Kidney capillary endothelial cell (primary cell): ENCODE measurements around the gene MNX1.

Experiments used
- DNase-seq: peaks from one replicate; pipeline ENCODE4 v3.0.0-alpha.2; 2018; ENCODE audit warnings: low spot score

MNX1 gene

DNA sequence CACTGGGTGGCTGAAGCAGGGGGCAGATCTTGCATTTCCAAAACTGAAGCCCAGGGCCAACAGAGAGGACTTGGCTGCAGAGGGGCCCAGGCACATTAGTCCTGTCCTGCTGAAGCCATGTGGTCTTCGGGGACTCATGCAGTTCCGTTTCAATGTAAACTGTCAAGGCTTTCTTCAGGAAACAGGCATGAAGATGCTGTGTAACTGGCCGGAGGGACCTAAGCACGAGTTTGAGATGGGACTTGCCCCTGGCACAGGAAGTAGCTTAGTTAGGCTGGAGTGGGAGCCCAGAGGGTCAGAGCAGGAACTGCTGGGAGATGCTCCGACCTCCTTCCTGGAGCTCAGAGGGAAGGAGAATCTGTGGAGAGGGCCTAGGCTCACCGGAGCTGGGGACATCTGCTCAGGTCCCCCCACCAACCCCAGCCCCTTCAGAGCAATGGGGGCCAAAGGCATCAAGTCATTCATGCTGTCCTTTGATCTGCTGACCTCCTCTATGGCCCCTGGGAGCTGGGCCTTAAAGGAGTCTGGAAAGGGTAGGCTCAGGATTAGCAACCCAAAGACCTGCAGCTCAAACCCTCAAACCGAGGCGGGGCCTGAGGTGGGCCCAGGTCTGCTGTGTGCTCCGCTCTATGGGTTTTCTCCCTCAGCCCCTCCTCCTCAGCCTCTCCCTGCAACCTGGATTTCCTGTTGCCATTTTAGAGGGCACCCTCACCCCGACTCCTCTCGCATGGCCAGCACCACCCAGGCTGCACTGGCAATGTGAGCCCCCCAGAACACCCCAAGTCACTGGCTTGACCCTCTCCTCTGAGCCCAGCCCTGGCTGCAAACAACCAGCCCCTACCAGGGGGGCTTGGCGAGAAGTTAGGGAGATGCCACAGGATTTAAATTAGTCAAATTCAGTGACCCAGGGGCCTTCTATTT, 4.4 kb upstream of the MNX1 start:
- no peak for DNase-seq

DNA sequence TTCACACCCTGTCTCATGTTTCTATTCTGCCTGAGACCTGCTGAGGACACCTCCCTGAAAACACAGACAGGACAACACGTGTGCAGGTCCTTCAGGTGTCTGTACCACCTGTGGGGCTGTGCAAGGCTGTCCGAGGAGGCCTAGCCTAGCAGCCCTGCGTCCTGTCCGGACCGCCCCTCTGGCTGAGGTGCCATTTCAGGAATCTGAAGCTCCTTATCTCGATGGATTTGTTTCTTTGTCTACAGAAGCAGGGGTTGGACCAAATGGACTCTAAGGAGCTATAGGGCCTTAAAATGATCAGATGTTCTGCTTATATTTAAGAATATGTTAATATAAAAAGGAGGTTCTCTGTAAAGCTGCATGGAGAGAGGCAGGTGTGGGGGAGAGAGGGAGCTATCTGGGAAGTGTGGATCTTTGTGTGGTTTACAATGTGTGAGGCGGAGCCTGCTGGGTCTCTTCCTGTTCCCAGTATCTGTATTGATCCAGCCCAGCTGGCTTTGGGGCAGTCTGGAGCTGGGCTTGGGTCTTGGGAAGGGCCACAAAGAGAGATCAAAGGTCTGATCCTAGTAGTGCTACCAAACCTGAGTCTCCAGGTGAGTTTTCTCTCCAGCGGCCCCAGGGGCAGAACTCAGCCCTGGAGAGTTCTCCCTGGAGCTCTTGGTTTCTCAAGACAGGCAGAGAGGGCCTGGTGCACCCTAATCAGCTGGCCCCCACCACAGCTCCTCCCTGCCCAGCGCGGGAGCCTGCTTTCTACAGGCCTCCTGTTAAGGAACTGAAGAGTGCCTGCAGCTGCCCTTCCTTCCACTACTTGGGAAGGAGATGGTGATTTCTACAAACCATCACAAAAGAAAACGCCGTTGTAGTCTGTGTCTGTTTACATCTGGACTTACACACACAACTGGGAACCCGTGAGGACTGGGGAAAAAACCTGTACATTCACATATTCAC, 3.4 kb upstream of the MNX1 start:
- no peak for DNase-seq

- no peak for DNase-seq
These were observed 2.6 kb upstream of the MNX1 start for GRCh38 chr7:157013101-157013500.

DNA sequence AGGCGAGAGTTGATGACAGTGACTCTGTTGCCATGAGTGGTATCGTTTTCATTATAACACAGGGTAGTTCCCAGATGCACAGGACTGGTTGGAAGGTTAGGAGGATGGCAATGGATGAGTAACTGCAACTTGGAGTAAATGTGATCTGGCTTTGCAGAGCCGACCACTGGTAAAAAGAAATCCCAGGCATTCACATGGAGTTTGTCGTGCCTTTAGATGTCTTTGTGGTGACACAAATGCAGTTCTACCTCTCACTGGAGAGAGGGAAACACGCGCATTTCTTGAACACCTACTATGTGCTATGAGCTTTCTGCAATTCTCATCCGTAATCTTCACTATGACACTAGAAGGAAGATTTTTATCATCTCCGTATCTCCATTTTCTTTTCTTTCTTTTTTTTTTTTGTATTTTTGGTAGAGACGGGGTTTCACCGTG, 1.7 kb upstream of the MNX1 start:
- DNase-seq, result no peak

DNA sequence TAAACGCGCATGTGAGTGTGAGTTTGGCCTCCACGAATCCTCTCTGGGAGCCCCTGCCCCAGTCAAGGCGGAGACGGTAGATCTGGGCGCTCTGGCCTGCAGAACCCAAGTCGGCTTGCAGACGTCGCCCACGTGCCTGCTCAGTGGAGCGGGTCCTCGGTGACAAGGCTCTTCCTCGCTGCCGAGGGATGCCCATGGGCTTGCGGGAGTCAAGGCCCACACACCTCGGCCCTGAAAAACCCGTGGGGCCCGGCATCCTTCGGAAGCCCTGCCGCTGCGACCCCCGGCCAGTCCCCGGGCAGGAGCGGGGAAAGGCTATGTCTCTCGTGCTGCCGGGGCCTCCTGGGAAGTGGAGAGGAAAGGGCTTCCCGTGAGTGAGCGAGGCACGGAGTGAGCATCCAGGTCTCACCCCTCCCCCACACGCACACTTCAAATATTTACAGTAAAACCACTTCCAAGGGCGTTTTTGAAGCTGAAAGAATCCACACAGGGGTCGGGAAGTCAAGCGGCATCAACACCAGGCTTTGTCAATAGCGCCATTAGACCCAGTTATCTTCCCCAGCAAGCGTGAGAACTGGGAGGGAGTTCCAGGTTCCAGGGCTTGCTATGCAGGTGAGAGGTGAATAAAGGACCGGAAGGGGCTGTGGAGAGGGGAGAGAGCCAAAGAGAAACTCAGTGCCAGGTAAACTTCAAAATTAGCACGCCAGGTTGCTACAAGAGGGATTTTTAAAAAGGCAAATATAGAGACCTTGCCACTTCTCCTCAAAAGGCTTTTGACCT, 1.1 kb upstream of the MNX1 start:
- no peak for DNase-seq

GRCh38 chr7:157009778-157010587, 480 bp downstream of the MNX1 start:
- no peak for DNase-seq

DNA sequence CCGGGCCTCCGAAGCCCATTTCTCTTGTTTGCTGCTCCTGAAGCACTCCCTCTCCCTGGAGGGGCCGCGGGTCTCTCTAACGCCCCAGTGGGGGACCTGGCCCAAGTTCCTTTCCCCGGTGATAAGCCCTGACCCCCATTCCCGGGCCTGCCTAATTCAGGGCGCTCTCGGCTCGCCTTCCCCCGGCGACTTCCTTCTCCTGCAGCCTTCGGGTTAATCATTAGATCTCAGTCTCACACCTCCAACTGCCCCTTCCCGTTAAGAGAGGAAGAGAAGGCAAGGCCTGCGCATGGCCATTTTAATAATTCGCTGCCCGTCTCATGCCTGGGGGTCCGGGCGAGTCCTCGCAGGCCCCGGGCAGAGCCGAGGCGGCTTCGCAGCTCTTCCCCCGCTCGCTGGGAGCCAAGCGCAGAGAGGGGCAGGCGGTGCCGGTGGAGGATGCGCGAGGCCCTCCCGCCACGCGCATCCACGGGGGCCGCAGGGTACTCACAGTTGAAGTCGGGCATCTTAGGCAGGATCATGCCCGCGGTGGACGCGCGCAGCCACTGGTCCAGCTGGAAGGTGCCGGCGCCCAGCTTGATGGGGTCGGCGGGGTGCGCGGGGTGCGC, 1.2 kb downstream of the MNX1 start:
- DNase-seq, result no peak

- no peak for DNase-seq
These were observed 2.0 kb downstream of the MNX1 start for GRCh38 chr7:157008206-157009169.

DNA sequence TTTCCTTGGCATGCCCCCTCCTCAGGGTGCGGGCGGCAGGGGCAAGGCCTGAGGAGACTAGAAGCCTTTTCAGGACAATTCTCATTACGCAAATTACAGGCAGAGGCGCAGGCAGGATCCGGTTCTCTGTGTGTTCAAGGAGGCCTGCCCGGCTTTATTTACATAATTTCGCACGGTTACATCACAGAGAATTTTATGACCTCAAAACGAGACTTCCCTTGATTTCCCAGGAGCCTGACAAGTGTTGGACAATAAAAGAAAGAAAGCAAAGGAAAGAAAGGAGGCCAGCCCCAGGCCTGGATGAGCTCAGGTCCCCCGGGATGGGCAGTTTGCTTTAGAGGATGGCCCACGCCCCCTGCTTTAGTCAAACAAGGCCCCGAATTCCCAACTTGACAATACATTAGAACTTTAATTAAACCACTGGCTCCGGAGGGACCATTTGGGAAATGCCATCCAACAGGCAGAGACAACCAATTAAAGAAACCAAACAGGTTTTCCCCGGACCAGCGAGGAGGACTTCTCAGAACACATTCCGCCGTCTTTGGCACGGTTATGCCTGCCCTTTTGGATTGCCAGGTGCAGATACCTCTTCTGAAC, 2.9 kb downstream of the MNX1 start:
- DNase-seq, result no peak

GRCh38 chr7:157006829-157007469, 3.5 kb downstream of the MNX1 start:
- DNase-seq, result no peak

- DNase-seq, result no peak
These were observed 4.2 kb downstream of the MNX1 start for GRCh38 chr7:157006205-157006747.

DNA sequence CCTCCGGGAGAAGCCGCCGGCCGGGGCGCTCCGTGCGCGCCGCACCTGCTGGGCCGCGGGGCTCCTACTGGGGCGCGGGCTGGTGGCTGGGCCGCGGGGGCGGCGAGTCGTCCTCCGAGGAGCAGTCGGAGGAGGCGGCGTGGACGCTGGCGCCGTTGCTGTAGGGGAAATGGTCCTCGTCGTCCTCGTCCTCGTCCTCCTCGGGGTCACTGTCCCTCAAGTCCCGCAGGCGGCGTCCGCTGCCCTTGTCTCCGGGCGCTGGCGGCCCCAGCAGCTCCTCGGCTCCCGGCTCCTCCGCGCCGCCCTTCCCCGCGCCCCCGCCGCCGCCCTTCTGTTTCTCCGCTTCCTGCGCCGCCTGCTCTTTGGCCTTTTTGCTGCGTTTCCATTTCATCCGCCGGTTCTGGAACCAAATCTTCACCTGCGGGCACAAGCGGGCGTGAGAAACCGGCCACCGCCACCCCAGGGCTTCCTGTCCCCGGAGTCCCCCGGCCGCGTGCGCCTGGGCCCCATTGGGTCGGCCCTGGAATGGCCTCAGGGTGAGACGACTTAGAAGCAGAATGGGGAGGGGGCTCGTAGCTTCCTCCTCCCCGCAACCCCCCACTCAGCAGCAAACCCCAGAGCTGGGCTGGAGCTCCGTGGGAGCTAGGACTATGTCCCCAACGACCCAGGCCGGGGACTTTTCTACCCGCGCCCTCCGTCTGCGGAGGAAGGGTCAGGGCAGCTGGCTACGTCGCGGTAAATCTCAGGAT, 4.8 kb downstream of the MNX1 start:
- no peak for DNase-seq

GRCh38 chr7:157004521-157005455, 5.7 kb downstream of the MNX1 start:
- DNase-seq, result no peak

DNA sequence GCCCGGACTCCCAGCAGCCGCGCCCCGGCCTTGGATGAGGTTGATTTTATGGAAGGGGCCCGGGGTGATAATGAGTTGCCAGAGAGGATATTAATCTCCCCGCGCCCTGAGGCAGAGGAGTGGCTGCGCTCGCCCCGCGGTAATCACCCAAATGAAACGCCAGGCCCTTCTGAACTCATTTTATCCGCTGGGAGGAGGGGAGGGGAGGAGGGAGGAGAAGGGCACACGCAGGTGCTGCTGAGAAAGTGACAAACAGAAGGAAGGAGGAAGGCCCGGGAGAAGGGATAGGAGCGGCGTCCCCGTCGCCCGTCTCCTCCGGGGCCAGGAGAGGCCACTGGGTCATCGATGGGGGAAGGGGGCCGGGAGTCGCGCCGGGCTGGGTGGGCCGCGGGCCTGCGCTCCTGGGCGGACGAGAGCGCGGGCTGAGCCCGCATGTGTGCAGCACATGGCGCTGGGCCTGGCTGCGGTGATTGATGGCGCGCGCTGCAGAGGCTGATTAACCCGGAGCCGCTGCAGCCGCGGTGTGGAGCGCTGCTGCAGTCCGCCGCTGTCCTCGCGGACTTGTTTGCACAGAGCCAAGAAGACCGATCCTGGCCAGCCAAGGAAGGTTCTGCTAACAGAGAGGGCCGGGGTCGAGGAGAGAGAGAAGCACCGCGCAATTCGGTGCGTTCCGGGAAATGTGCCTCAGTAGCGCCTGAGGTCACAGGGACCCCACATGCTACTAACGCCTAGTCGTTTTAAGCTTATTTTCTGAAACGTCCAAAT, 6.5 kb downstream of the MNX1 start:
- DNase-seq, result no peak

DNA sequence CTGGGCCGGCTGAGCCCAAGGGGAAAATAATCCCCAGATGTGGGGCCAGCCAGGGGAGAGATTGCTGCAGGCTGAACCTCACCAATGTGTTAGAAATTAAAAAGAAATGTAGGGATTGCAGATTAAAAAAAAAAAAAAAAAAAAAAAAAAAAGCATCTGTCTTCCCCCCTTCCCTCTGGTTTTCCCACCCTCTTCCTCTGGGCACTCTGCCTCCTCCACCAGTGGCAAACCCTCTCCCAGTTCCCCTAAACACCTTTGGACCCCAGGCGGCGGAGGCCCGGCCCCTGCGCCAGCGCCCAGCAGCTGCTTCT, 7.1 kb downstream of the MNX1 start:
- no peak for DNase-seq
